Activated effector memory CD4-positive, alpha-beta T cell treated with Interleukin-2 at 50 U/mL for 16 hours (primary cell): ENCODE data around the gene AMMECR1.
"Not testable (repeated sequence)": the region's sequence is repeated elsewhere in the genome, so short reads cannot be mapped to it uniquely, and the experiment has no call there.

Experiments
- DNase-seq: peaks from one replicate; pipeline ENCODE4 v3.0.0-alpha.2; 2020

Gene AMMECR1

GRCh38 chrX:110162131-110162530 lies 155.8 kb downstream of the AMMECR1 start:
- DNase-seq, result no peak

- no peak for DNase-seq
Observed at GRCh38 chrX:110161361-110161686, 156.6 kb downstream of the AMMECR1 start.

- no peak for DNase-seq
Observed at GRCh38 chrX:110159865-110160264, 158.0 kb downstream of the AMMECR1 start.

GRCh38 chrX:110159235-110159634 lies 158.7 kb downstream of the AMMECR1 start:
- no peak for DNase-seq

- no peak for DNase-seq
Observed at GRCh38 chrX:110157444-110157843, 160.4 kb downstream of the AMMECR1 start.

GRCh38 chrX:110156167-110156754 lies 161.6 kb downstream of the AMMECR1 start:
- no peak for DNase-seq

GRCh38 chrX:110155759-110156158 lies 162.1 kb downstream of the AMMECR1 start:
- DNase-seq, result no peak

- not testable (repeated sequence) for DNase-seq
Observed at GRCh38 chrX:110154328-110154727, 163.6 kb downstream of the AMMECR1 start.

GRCh38 chrX:110153896-110154295 lies 164.0 kb downstream of the AMMECR1 start:
- DNase-seq, result no peak

GRCh38 chrX:110153244-110153643 lies 164.6 kb downstream of the AMMECR1 start:
- no peak for DNase-seq

GRCh38 chrX:110146521-110146920 lies 171.4 kb downstream of the AMMECR1 start:
- DNase-seq, result no peak

GRCh38 chrX:110145854-110146253 lies 172.0 kb downstream of the AMMECR1 start:
- DNase-seq, result no peak

- no peak for DNase-seq
Observed at GRCh38 chrX:110145311-110145710, 172.6 kb downstream of the AMMECR1 start.
